GM04504 (cell line): Measurements from ENCODE around the gene ARL16.
A peak's percentile ranks its signal among the peaks of the same experiment; 100 is the strongest.

ENCODE experiments used
- DNase-seq: peaks from one replicate; pipeline ENCODE4 v3.0.0-alpha.2; 2012; ENCODE audit warnings: low read depth

Gene ARL16

DNA sequence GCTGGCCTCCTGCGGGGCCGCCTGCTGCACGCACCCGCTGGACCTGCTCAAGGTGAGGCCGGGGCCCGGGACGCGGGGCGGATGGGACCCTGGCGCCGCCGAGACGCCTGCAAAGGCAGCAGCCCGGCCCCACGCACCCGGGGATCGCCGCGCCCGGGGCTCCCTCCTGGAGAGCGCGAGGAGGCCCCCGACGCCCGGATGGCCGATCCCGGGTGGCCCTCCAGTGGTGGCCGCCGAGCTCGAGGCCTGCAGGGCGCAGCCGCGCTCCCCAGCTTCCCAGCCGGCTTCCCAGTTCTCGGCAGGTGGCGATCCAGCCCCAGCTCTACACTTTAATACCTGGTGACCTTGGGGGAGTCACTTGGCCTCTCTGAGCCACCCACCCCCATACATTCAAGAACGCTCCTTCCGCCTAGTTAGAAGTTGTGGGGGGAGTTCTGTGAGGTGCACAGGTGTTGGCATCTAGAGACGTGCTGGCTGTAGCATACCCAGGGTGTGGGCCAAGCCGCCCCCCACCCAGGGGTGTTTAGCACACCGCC is 28.9 kb upstream of the ARL16 start:
- DNase-seq = no peak

DNA sequence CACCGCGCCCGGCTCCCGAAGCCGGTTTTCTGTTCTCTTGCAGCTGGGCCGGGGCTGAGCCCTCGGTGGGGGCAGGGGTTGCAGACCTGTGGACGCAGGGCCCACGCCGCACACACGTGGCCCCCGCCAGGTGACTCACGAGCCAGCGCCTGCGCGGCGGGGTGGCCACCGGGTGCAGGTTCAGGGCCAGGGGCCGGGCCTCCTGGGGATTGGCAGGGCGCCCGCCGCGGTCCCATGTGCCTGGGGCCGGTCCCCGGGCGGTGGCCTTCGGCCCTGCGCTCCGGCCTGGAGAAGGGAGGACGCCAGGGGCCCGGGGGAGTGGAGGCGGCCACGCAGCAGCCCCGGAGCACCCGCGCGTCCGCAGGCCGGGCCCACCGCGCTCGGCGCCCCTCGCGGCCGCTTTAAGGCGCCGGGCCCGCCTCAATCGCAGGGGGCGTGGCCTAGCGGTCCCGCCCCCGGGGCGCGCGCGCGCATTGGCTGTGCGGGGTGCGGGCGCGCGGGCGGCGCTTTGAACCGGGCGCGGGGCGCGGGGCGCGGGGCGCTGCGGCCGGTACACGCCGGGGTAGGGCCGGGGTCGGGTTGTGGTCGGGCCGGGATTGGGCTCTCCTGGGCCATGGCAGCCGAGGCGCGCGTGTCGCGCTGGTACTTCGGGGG is 28.3 kb upstream of the ARL16 start, which contains the start of gene SLC25A10:
SLC25A10 (plus strand) TSS at position 471 of the 654 bp plus-strand sequence; CDS start at position 614, 143 bp downstream.
- peak; percentile 41 for DNase-seq

DNA sequence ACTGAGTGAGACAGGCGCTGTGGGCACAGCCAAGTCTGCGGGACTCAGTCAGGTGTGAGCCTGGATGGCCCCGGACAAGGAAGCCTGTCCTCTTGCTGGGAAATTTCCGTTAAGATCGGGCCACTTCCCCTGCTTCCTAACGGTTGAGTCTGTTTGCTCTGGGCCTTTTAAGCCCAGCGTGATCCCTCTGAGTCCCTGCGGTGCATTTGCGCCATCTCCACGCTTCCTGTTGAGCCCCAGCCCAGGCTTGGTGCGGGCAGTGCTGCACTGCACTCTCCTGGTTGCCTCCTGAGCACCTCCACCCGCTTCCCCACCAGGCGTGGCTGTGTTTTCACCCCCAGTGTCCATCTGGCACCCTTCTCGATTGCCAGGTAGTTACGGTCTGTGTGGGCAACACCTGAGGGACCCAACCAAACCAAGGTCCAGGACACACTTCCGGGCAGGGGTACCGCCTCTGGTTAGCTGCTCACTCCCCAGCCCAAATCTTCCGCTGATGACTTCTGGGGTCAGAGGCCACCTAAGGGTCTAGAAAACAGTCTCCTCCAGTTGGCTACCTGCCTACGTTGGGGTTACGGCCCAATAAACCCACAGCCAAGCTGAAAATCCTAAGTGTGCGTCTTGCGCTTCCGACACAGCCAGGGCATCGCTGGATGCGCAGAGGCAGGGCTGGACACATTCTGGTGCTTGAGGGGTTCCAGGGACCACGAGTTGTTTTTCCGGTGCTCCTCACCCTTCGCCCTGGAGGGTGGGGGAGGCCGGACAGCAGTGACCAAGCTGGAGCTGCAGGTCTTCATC is 27.1 kb upstream of the ARL16 start:
- no peak for DNase-seq

DNA sequence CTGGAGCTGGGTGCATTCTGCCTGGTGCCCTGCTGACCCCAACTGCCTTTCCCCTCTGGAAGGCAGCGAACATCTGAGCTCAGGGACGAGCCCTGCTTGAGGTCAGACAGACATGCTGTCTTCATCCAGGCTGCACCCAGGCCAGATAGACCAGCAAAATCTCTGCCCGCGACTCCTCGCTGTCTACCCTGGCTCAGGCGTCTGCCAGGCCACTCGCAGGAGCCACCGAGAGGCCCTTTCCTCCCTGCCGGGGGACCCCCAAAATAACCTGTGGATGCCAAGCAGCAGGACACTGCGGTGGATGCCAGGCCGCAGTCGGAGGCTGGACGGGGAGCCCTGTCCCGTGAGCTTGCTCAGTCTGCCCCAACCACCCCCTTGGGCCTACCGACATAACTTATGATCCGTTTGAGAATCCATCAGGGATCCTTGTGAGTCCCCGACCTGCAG is 25.2 kb upstream of the ARL16 start:
- DNase-seq = no peak

DNA sequence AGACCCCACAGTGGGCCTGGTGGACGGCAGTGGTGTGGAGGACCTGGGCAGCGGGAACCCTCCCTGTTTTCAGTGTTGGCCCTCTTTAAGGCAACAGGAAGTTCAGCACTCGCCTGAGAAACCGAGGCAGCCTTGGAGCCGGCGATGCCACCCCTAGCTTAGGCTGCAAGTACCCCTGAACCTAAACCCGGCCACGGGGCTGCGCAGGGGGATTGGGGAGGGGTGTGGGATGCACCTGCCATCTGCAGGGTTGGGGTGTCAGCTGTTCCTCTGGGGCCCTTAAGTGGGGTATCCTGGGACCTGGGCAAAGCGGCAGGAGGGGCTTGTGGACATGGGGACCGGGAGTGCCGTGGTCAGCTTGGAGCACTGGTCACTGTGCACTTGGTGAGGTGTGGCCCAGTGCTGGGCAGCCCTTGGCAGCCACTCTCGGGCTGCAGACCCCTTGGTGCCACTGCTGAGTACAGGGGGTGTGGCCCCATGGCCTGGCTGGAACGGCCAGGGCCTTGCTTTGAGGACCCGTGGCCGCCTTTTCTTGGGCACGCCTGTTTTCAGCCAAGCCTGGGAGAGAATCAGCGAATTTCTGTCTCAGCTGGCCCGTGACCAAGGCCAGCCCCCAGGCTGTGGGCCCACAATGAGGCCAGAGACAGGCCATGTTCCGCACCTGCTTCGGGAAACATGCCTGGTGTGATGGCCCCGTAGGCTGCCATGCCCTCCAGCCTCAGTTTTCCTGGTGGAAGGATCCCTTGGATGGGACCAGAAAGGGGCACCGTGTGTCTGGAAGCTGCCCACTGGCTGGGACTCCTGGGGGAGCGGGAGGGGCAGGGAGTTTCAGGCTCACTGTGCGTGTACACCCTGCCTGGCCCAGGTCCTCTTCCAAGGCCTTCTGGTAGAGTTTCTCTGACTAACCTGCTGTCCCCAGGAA is 24.4 kb upstream of the ARL16 start:
- DNase-seq = no peak

DNA sequence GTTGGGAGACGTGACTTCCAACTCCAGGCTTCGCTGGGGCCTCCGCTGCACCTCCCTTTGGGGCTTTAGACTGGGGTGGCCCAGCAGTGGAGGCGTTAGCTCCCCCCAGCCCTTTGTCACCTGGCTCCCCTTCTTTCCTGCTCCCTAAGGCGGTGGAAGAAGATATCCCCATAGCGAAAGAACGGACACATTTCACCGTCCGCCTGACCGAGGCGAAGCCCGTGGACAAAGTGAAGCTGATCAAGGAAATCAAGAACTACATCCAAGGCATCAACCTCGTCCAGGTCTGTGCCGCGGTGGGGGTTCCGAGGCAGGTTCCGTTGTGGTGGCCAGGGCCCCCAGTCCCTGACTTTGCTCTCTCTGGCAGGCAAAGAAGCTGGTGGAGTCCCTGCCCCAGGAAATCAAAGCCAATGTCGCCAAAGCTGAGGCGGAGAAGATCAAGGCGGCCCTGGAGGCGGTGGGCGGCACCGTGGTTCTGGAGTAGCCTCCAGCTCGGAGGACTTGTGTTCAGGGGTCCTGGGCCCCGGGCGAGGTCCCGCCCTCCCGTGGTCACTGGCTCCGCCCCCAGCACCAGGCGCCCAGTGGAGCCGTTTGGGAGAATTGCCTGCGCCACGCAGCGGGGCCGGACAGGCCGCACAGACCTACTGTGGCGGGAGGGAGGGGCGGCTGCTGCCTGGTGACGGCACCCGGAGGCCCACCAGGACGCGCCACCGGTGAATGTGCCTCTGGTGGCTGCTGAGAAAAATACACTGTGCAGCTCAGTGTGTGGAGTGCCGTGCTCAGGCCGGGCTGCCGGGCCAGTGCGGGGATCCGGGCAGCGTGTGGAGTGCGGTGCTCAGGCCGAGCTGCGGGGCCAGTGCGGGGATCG is 23.4 kb upstream of the ARL16 start:
- no peak for DNase-seq

DNA sequence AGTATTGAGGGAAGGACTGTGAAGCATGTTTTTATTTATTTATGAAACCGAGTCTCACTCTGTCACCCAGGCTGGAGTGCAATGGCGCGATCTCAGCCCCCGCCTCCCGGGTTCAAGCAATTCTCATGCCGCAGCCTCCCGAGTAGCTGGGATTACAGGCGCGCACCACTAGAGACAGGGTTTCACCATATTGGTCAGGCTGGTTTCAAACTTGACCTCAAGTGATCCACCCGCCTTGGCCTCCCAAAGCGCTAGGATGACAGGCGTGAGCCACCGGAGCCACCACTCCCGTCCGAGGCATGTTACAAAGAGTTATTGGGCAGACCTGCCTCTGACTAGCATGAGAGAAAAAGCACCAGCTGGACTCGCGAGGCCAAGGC is 22.6 kb upstream of the ARL16 start:
- DNase-seq = no peak

DNA sequence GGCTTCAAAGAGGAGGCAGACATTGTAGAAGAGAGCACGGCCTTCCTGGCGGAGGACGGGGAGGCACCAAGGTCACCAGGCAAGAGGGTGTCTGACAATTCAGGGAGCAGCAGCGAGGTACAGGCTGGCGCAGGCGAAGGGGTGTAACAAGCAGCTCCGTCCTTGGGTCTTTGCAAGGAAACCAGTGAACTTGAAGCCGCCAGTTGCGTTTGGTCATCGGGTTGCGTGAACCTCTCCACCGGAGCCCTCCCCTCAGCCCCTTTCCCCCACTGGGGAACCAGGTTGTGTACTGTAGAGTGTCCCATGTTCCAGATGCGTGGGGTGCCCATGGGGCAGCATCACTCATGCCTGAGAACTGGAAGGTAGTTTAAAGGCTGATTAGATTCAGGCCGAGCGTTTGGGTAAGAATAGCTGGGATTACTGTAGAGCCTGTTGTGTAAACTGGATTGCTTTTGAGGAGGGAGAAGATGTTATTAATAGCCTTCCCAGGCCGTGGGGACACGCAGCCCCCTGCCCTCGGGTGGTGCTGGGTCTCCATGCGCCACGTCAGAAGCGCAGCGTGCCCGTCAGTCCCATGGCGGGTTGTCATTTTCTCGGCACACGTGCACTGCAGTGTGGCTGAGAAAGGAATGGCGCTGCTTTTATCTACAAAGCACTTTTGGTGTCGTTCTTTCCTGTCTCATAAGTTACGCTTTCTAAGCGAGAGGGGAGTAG is 22.1 kb upstream of the ARL16 start:
- no peak for DNase-seq

DNA sequence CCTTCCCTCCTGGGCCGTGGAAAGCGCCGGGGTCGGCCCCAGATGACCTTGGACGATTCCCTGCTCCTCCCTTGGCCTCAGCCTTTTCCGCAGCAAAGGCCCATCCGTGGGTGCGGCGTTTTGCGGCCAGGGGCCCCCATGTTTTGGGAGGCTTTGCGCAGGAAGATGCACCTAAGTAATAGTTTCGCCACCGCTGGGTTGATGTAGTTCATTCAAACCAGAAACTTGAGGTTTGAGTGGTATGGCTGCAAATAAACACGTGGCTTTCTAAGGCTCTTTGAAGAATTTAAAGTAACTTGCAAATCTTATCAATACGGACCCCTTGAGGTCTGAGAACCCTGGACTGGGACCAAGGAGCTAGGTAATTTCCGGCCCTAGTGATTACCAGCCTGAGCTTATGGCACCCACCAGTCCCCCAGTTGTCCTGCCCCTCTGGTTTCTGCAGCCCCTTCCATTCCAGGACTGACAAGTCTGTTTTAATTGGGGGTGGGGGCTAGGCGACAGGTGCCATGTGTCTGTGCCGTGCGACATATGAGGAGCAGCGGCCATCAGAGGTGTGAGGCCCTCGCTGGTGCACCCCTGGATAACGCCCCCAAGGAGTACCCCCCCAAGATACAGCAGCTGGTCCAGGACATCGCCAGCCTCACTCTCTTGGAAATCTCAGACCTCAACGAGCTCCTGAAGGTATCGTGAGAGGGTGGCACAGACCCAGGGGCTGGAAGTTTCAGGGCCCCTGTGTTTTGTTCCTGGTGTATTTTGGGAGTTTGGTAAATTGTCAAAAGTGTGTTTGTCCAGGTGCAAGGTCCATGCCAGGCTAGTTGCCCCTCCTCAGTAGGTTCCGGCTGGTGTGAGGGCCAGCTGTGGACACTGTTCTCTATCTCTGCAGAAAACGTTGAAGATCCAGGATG is 20.4 kb upstream of the ARL16 start:
- no peak for DNase-seq

DNA sequence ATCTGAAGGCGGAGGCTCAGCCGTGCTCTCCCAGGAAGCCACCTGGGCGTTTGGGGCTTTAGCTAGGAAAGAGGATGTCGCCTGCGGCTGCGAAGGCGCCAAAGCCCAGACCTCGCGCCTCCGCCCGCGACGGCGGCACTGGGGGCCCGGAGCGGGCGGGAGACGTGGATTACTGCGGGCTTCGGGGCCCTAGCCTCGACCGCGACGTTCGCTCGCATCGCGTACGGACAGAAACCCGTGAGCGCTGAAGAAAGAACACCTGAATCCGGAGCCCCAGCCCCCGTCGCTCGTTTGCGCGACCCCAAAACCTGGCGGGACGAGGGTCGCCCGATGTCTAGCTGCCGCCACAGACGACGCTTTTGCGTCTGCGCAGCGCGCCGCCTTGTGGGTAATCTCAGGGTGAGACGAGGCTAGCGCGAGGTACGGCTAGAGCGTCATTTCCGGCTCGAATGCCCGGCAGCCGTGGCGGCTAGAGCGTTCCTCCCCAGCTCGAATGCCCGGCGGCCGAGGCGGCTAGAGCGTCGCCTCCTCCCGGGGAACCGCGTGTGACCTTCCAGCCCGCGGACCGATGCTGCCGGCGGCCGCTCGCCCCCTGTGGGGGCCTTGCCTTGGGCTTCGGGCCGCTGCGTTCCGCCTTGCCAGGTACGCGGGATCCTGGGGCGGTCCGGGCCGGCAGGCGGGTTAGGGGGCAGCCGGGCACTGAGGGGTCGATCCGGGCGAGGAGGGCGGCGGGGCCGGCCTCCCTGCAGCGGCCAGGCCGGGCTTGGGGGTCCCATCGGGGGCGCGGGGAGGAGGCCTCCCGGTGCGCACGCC is 19.5 kb upstream of the ARL16 start, which contains the start of gene MRPL12:
MRPL12 (plus strand) TSS at position 434 of the 813 bp plus-strand sequence; CDS start at position 569, 135 bp downstream.
- DNase-seq = peak; percentile 74

DNA sequence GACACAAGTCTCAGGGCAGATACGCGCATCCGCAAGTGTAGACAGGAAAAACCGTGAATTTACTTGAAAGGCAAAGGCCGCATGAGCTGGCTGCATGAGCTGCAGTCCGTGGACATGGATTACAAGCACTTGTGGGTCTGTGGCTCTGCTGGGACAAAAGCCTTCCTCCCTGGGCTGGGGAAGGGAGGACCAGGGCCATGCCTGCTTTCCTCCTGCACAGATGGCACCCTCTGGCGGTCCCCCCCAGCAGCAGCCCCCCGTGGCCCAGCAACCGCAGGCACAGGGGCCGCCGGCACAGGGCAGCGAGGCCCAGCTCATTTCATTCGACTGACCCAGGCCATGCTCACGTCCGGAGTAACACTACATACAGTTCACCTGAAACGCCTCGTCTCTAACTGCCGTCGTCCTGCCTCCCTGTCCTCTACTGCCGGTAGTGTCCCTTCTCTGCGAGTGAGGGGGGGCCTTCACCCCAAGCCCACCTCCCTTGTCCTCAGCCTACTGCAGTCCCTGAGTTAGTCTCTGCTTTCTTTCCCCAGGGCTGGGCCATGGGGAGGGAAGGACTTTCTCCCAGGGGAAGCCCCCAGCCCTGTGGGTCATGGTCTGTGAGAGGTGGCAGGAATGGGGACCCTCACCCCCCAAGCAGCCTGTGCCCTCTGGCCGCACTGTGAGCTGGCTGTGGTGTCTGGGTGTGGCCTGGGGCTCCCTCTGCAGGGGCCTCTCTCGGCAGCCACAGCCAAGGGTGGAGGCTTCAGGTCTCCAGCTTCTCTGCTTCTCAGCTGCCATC is 17.9 kb upstream of the ARL16 start:
- DNase-seq = no peak

DNA sequence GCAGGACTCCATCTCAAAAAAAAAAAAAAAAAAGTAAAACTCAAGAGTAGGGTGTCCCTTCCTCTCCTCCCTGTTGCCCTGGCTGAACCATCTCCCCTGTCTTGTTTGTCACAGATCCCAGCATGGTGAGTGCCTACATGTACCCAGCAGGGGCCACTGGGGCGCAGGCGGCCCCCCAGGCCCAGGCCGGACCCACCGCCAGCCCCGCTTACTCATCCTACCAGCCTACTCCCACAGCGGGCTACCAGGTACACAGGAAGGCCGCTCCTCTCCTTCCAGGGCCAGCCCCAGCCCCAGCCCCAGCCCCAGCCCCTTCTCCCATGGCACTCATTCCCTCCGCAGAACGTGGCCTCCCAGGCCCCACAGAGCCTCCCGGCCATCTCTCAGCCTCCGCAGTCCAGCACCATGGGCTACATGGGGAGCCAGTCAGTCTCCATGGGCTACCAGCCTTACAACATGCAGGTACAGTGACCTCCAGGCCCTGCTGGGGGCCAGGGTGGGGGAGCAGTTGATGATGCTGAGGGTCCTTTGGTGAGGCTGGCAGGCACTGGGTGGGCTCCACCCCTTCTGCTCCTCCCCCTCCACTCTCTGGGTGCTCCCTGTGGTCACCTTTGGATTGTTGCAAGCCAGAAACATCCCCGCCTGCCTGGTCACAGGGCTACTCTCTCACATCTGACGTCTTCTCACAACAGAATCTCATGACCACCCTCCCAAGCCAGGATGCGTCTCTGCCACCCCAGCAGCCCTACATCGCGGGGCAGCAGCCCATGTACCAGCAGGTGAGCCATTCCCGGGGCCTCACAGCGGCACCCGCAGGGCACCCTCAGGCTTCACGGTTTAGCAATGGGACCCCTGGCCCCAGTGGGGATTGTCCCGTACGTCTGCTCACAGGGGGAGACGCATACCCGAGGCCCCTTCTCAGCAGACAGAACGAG is 17.0 kb upstream of the ARL16 start:
- DNase-seq = no peak

DNA sequence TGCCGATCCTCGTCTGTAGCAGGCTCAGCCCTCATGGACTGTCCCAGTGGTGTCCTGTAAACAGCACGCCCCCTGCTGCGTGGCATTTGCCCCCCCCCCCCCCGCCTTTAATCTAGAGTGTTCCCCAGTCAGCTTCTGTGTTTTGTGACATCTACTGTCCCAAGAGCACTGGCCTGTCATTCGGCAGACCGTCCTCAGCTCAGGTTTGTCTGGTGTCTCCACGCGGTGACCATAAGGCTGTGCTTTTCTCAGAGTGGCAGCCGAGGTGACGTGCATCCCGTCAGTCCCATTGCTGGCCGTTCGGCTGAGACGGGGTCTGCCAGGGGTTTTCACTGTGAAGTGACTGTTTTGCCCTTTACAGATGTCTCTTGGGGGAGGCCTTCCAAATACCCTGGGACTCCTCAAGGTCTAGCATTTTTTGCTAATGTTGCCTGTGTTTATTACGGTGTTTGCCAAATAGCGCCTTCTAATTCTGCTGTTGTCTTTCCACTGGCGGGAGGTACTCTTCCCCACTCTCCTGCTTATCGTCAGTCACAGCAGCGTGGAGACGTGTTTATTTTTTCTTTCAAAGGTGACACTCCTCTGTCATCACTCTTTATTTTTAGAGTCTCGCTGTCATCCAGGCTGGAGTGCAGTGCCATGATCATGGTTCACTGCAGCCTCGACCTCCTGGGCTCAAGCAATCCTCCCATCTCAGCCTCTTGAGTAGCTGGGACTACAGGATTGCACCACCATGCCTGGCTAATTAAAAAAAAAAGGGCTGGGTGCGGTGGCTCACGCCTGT is 13.9 kb upstream of the ARL16 start:
- DNase-seq = no peak

DNA sequence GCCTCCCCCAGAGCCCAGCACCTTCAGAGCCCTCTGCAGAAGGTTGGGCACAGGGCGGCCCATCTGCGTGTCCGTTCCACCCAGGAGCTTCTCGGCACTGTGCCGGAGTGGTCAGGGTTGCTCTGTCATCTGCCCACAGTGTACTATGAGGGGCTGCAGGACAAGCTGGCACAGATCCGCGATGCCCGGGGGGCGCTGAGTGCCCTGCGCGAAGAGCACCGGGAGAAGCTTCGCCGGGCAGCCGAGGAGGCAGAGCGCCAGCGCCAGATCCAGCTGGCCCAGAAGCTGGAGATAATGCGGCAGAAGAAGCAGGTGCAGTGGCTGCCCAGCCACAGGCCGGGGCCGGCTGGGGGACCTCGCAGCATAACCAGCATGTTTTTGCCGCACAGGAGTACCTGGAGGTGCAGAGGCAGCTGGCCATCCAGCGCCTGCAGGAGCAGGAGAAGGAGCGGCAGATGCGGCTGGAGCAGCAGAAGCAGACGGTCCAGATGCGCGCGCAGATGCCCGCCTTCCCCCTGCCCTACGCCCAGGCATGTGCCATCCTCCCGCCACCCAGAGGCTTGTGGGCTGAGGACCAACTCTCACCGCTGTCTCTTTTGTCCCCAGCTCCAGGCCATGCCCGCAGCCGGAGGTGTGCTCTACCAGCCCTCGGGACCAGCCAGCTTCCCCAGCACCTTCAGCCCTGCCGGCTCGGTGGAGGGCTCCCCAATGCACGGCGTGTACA is 12.8 kb upstream of the ARL16 start:
- DNase-seq = no peak

DNA sequence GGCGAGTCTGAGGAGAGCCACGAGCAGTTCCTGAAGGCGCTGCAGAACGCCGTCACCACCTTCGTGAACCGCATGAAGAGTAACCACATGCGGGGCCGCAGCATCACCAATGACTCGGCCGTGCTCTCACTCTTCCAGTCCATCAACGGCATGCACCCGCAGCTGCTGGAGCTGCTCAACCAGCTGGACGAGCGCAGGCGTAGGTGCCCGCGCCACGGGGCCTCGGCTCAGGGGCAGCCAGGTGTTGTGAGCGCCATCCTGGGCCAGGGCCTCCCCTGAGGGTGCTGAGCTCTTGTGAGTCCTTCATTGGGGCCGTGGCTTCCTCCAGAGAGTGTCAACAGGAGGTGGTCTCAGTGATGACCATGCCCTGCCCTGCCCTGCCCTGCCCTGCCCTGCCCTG is 12.2 kb upstream of the ARL16 start:
- no peak for DNase-seq
